ENCODE measurements around the gene CERT1. TPM values are rescaled to one million over a fixed set of nuclear protein-coding genes. Genes with fewer than 3 reads are reported as not detected.
"Not testable (repeated sequence)": the region's sequence is repeated elsewhere in the genome, so short reads cannot be mapped to it uniquely, and the experiment has no call there.

The CERT1 gene
- total RNA-seq, 1 experiment from 2014 or later: 50.2 TPM

DNA sequence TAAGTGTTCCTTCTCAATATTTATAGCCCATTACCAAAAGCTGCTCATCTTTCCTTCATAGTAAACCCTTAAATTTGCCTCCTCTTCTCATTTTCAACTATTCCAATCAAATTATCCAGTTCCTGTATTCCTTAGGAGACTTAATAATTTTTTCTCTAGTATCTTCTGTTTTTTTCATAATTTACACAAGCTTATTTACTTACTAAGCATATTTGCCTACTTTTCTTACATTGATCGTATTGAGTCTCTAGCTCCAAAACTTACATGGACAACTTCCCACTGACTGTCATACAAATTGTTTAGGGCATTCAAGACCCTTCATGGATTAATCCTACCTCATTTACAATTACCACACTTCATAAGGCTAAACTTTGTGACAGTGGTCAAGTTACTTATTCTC lies 3.6 kb downstream of the CERT1 start:
- Histone ChIP-seq H3T11ph (ENCODE audit: low read length) (no peak overlapping the region), H3K14ac (ENCODE audit: insufficient read depth, low read length) (no peak overlapping the region), H3K18ac (ENCODE audit: insufficient read length, low read depth, low read length) (no peak overlapping the region), H3K23me2 (ENCODE audit: insufficient read length, low read depth, low read length, poor library complexity, severe bottlenecking) (peaks cover 5% of the 10 kb centered on the region), H3K4ac (ENCODE audit: low read depth, low read length) (no peak overlapping the region), H3K9ac (ENCODE audit: extremely low read depth, insufficient read length, low read length) (no peak overlapping the region), H2BK20ac (ENCODE audit: low read depth, low read length, poor library complexity, severe bottlenecking) (no peak overlapping the region), H2BK12ac (ENCODE audit: insufficient read length, low read depth, low read length) (no peak overlapping the region), H3K27ac (ENCODE audit: insufficient read length, low read depth, low read length) (no peak overlapping the region), H3K56ac (ENCODE audit: insufficient read length, low read depth, low read length) (no peak overlapping the region), H4K91ac (ENCODE audit: insufficient read length, low read depth, low read length) (no peak overlapping the region), H3K79me1 (ENCODE audit: insufficient read depth, low read depth, low read length, poor library complexity, severe bottlenecking) (peaks cover 3% of the 10 kb centered on the region), H4K20me1 (ENCODE audit: control insufficient read depth, insufficient read depth, insufficient read length) (no peaks in the 10 kb centered on the region), H3K4me1 (ENCODE audit: insufficient read depth, low read length) (no peaks in the 10 kb centered on the region), H3K79me2 (ENCODE audit: insufficient read depth, low read length) (peaks cover 9% of the 10 kb centered on the region; the same call in 1 of the 2 replicates), H2AK5ac (ENCODE audit: insufficient read length, low read length) (no peak overlapping the region), H3K23ac (ENCODE audit: insufficient read length, low read depth, low read length) (no peak overlapping the region), H2AFZ (ENCODE audit: low read length) (no peak overlapping the region), H2BK5ac (ENCODE audit: insufficient read length, low read length) (no peak overlapping the region), H3K9me3 (ENCODE audit: control insufficient read depth, low read depth, low read length) (no peaks in the 10 kb centered on the region), H4K8ac (replicated peaks; ENCODE audit: insufficient read length, low read depth, low read length) (no peak overlapping the region), H3K4me2 (ENCODE audit: insufficient read depth, insufficient read length, low read length) (no peak overlapping the region), H4K5ac (ENCODE audit: insufficient read length, low read depth, low read length) (no peak overlapping the region), H2BK120ac (ENCODE audit: low read depth, low read length, poor library complexity, severe bottlenecking) (no peak overlapping the region), H3K27me3 (ENCODE audit: insufficient read depth, low read length) (no peaks in the 10 kb centered on the region), H2BK15ac (ENCODE audit: low read depth, low read length) (no peak overlapping the region)
- Mint-ChIP-seq H3K27me3 (ENCODE audit: low read depth) (no peaks in the 10 kb centered on the region), H3K4me1 (peaks cover 19 to 21% of the 10 kb centered on the region in 2 experiments), H3K9me3 (no peaks in the 10 kb centered on the region; a peak in 1 of 5 replicates), H3K27ac (no peak overlapping the region), H3K4me3 (no peak overlapping the region; a peak in 1 of 5 replicates), H3K36me3 (ENCODE audit: insufficient read depth in 1 of 3, low read depth in 3 of 3) (peaks cover 2 to 25% (median 15%) of the 10 kb centered on the region in 3 experiments)
- TF ChIP-seq, protein P1, sequence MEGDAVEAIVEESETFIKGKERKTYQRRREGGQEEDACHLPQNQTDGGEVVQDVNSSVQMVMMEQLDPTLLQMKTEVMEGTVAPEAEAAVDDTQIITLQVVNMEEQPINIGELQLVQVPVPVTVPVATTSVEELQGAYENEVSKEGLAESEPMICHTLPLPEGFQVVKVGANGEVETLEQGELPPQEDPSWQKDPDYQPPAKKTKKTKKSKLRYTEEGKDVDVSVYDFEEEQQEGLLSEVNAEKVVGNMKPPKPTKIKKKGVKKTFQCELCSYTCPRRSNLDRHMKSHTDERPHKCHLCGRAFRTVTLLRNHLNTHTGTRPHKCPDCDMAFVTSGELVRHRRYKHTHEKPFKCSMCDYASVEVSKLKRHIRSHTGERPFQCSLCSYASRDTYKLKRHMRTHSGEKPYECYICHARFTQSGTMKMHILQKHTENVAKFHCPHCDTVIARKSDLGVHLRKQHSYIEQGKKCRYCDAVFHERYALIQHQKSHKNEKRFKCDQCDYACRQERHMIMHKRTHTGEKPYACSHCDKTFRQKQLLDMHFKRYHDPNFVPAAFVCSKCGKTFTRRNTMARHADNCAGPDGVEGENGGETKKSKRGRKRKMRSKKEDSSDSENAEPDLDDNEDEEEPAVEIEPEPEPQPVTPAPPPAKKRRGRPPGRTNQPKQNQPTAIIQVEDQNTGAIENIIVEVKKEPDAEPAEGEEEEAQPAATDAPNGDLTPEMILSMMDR (conservative IDR thresholded peaks at IDR 0.05): no peak
- WGBS (ENCODE audit: extremely low coverage, insufficient read length, low lambda C conversion rate): no CpG with 5 or more reads among the region's 1 CpG
- no peak for DNase-seq

DNA sequence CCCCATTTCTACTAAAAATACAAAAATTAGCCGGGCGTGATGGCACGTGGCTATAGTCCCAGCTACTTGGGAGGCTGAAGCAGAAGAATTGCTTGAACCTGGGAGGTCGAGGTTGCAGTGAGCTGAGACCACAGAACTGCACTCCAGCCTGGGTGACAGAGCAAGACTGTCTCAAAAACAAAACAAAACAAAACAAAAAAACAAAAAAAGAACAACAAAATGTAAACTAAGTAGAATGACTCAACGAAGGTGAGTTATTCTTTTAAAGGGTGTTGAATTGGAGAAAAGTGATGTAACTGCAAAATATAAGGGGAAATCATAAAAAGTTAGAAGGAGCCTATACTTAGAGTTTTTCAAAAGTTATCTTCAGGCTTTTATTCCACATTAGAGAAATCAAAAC lies 6.3 kb downstream of the CERT1 start:
- H3T11ph ChIP-seq (ENCODE audit: low read length); H2BK15ac ChIP-seq (ENCODE audit: low read depth, low read length); H3K18ac ChIP-seq (ENCODE audit: insufficient read length, low read depth, low read length); H2AFZ ChIP-seq (ENCODE audit: low read length); H3K27me3 ChIP-seq (ENCODE audit: insufficient read depth, low read length); H3K4me2 ChIP-seq (ENCODE audit: insufficient read depth, insufficient read length, low read length); H3K9me3 Mint-ChIP-seq; H2BK5ac ChIP-seq (ENCODE audit: insufficient read length, low read length); H3K23ac ChIP-seq (ENCODE audit: insufficient read length, low read depth, low read length); H2BK20ac ChIP-seq (ENCODE audit: low read depth, low read length, poor library complexity, severe bottlenecking); H2BK120ac ChIP-seq (ENCODE audit: low read depth, low read length, poor library complexity, severe bottlenecking); H2AK5ac ChIP-seq (ENCODE audit: insufficient read length, low read length); H3K27ac ChIP-seq (ENCODE audit: insufficient read length, low read depth, low read length); H2BK12ac ChIP-seq (ENCODE audit: insufficient read length, low read depth, low read length); H4K91ac ChIP-seq (ENCODE audit: insufficient read length, low read depth, low read length); H3K14ac ChIP-seq (ENCODE audit: insufficient read depth, low read length); H3K79me2 ChIP-seq (ENCODE audit: insufficient read depth, low read length); H3K4me3 Mint-ChIP-seq; H3K4me1 ChIP-seq (ENCODE audit: insufficient read depth, low read length); H3K27me3 Mint-ChIP-seq (ENCODE audit: low read depth); H3K4ac ChIP-seq (ENCODE audit: low read depth, low read length); H3K56ac ChIP-seq (ENCODE audit: insufficient read length, low read depth, low read length); H3K79me1 ChIP-seq (ENCODE audit: insufficient read depth, low read depth, low read length, poor library complexity, severe bottlenecking); H3K23me2 ChIP-seq (ENCODE audit: insufficient read length, low read depth, low read length, poor library complexity, severe bottlenecking); H3K9me3 ChIP-seq (ENCODE audit: control insufficient read depth, low read depth, low read length); H4K8ac ChIP-seq (replicated peaks; ENCODE audit: insufficient read length, low read depth, low read length); H3K9ac ChIP-seq (ENCODE audit: extremely low read depth, insufficient read length, low read length); H4K20me1 ChIP-seq (ENCODE audit: control insufficient read depth, insufficient read depth, insufficient read length); H4K5ac ChIP-seq (ENCODE audit: insufficient read length, low read depth, low read length); DNase-seq: not testable (repeated sequence)
- WGBS (ENCODE audit: extremely low coverage, insufficient read length, low lambda C conversion rate): no CpG with 5 or more reads among the region's 5 CpGs
- H3K27ac Mint-ChIP-seq: peak overlapping the region in 1 of 3 experiments; percentile 13; a peak in 2 of 7 replicates
- peaks cover 4 to 35% (median 22%) of the 10 kb centered on the region in 3 experiments; a peak in 6 of 7 replicates for H3K36me3 Mint-ChIP-seq (ENCODE audit: insufficient read depth in 1 of 3, low read depth in 3 of 3)
- H3K4me1 Mint-ChIP-seq: peaks cover 8 to 11% of the 10 kb centered on the region in 2 experiments

All from H9 (cell line).